HG02943 (cell line): ENCODE data around the gene INVS.
"Not testable (repeated sequence)": the region's sequence is repeated elsewhere in the genome, so short reads cannot be mapped to it uniquely, and the experiment has no call there.

Experiments
- ATAC-seq: cut with Tn5 transposase; IDR thresholded peaks from one replicate; pipeline ENCODE4 v1.9.1; 2021; ENCODE audit warnings: mild to moderate bottlenecking, low read depth, moderate library complexity; ENCODE audit not compliant: unreplicated experiment

INVS gene

GRCh38 chr9:100098887-100099721 is at the start of gene INVS, which contains the start of gene ERP44:
Gene INVS, plus strand, starts transcription at chr9:100099243. Its CDS starts 5,279 bp downstream, at chr9:100104522.
Gene ERP44, minus strand, starts transcription at chr9:100099000. Its CDS starts 160 bp downstream, at chr9:100098840.
- peak; percentile 98 for ATAC-seq

- ATAC-seq = no peak
Observed at GRCh38 chr9:100049551-100049950, 49.5 kb upstream of the INVS start.

GRCh38 chr9:100052375-100052774 is 46.7 kb upstream of the INVS start:
- ATAC-seq = no peak

- ATAC-seq = no peak
Observed at GRCh38 chr9:100056561-100056960, 42.5 kb upstream of the INVS start.

GRCh38 chr9:100057624-100058023 is 41.4 kb upstream of the INVS start:
- ATAC-seq = no peak

GRCh38 chr9:100058699-100059579 is 40.1 kb upstream of the INVS start:
- peak; percentile 57 for ATAC-seq

- ATAC-seq = not testable (repeated sequence)
Observed at GRCh38 chr9:100062683-100063082, 36.4 kb upstream of the INVS start.

- ATAC-seq = no peak
Observed at GRCh38 chr9:100063185-100063584, 35.9 kb upstream of the INVS start.

GRCh38 chr9:100064872-100065581 is 34.0 kb upstream of the INVS start:
- ATAC-seq = no peak

GRCh38 chr9:100066539-100066938 is 32.5 kb upstream of the INVS start:
- peak; percentile 86 for ATAC-seq

- not testable (repeated sequence) for ATAC-seq
Observed at GRCh38 chr9:100067990-100068389, 31.1 kb upstream of the INVS start.

GRCh38 chr9:100069068-100069467 is 30.0 kb upstream of the INVS start:
- not testable (repeated sequence) for ATAC-seq

GRCh38 chr9:100070104-100071041 is 28.7 kb upstream of the INVS start:
- ATAC-seq = no peak

GRCh38 chr9:100071271-100071670 is 27.8 kb upstream of the INVS start:
- no peak for ATAC-seq

GRCh38 chr9:100072805-100073204 is 26.2 kb upstream of the INVS start:
- no peak for ATAC-seq

- no peak for ATAC-seq
Observed at GRCh38 chr9:100074093-100074492, 24.9 kb upstream of the INVS start.

GRCh38 chr9:100074989-100075388 is 24.1 kb upstream of the INVS start:
- no peak for ATAC-seq

GRCh38 chr9:100076256-100076655 is 22.8 kb upstream of the INVS start:
- not testable (repeated sequence) for ATAC-seq

GRCh38 chr9:100082782-100083181 is 16.3 kb upstream of the INVS start:
- no peak for ATAC-seq
